ENCODE measurements around the gene OPCML. TPM values are rescaled to one million over a fixed set of nuclear protein-coding genes. Genes with fewer than 3 reads are reported as not detected.
A peak's percentile ranks its signal among the peaks of the same experiment; 100 is the strongest.

Gene OPCML
- total RNA-seq, 1 donor from 2014 or later: not detected

- ATAC-seq: no peak
These were observed 655.6 kb downstream of the OPCML start for GRCh38 chr11:132876705-132877104.

- ATAC-seq: no peak
These were observed 656.1 kb downstream of the OPCML start for GRCh38 chr11:132876239-132876638.

GRCh38 chr11:132874638-132875037, 657.7 kb downstream of the OPCML start:
- ATAC-seq: peak; percentile 78

GRCh38 chr11:132873841-132874240, 658.5 kb downstream of the OPCML start:
- no peak for ATAC-seq

- ATAC-seq: no peak
These were observed 660.1 kb downstream of the OPCML start for GRCh38 chr11:132872211-132872610.

GRCh38 chr11:132866783-132867545, 665.3 kb downstream of the OPCML start:
- peak; percentile 93 for ATAC-seq

- no peak for ATAC-seq
These were observed 666.7 kb downstream of the OPCML start for GRCh38 chr11:132865623-132866022.

- ATAC-seq: no peak
These were observed 667.3 kb downstream of the OPCML start for GRCh38 chr11:132864811-132865576.

GRCh38 chr11:132862933-132863332, 669.4 kb downstream of the OPCML start:
- peak; percentile 90 for ATAC-seq

GRCh38 chr11:132862137-132862536, 670.2 kb downstream of the OPCML start:
- ATAC-seq: no peak

GRCh38 chr11:132859306-132859705, 673.0 kb downstream of the OPCML start:
- no peak for ATAC-seq

GRCh38 chr11:132858223-132858622, 674.1 kb downstream of the OPCML start:
- peak; percentile 91 for ATAC-seq

GRCh38 chr11:132856032-132856431, 676.3 kb downstream of the OPCML start:
- no peak for ATAC-seq

- ATAC-seq: peak; percentile 48
These were observed 676.8 kb downstream of the OPCML start for GRCh38 chr11:132855516-132855915.

GRCh38 chr11:132853886-132854285, 678.4 kb downstream of the OPCML start:
- ATAC-seq: no peak

- peak; percentile 86 for ATAC-seq
These were observed 679.9 kb downstream of the OPCML start for GRCh38 chr11:132852361-132852760.

GRCh38 chr11:132851247-132851646, 681.1 kb downstream of the OPCML start:
- ATAC-seq: no peak

GRCh38 chr11:132850266-132850665, 682.0 kb downstream of the OPCML start:
- ATAC-seq: no peak

GRCh38 chr11:132848336-132848735, 684.0 kb downstream of the OPCML start:
- no peak for ATAC-seq

GRCh38 chr11:132846075-132846474, 686.2 kb downstream of the OPCML start:
- no peak for ATAC-seq

GRCh38 chr11:132844956-132845696, 687.2 kb downstream of the OPCML start:
- ATAC-seq: no peak

GRCh38 chr11:132840660-132841059, 691.6 kb downstream of the OPCML start:
- no peak for ATAC-seq

- ATAC-seq: no peak
These were observed 692.1 kb downstream of the OPCML start for GRCh38 chr11:132840191-132840590.

All from esophagus mucosa (tissue), 1 donor.